Urothelium cell line (cell line): ENCODE measurements around the gene OSBP.
"Not testable (repeated sequence)": the region's sequence is repeated elsewhere in the genome, so short reads cannot be mapped to it uniquely, and the experiment has no call there.

Experiments used
- DNase-seq: peaks from one replicate; pipeline ENCODE4 v3.0.0; 2011; ENCODE audit warnings: low spot score, mixed read lengths
- FAIRE-seq: peaks from 2 replicates; lab custom pipeline; 2011; peaks lifted over from hg19 to GRCh38; lab: Jason Lieb, UNC

The OSBP gene, protein sequence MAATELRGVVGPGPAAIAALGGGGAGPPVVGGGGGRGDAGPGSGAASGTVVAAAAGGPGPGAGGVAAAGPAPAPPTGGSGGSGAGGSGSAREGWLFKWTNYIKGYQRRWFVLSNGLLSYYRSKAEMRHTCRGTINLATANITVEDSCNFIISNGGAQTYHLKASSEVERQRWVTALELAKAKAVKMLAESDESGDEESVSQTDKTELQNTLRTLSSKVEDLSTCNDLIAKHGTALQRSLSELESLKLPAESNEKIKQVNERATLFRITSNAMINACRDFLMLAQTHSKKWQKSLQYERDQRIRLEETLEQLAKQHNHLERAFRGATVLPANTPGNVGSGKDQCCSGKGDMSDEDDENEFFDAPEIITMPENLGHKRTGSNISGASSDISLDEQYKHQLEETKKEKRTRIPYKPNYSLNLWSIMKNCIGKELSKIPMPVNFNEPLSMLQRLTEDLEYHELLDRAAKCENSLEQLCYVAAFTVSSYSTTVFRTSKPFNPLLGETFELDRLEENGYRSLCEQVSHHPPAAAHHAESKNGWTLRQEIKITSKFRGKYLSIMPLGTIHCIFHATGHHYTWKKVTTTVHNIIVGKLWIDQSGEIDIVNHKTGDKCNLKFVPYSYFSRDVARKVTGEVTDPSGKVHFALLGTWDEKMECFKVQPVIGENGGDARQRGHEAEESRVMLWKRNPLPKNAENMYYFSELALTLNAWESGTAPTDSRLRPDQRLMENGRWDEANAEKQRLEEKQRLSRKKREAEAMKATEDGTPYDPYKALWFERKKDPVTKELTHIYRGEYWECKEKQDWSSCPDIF

DNA sequence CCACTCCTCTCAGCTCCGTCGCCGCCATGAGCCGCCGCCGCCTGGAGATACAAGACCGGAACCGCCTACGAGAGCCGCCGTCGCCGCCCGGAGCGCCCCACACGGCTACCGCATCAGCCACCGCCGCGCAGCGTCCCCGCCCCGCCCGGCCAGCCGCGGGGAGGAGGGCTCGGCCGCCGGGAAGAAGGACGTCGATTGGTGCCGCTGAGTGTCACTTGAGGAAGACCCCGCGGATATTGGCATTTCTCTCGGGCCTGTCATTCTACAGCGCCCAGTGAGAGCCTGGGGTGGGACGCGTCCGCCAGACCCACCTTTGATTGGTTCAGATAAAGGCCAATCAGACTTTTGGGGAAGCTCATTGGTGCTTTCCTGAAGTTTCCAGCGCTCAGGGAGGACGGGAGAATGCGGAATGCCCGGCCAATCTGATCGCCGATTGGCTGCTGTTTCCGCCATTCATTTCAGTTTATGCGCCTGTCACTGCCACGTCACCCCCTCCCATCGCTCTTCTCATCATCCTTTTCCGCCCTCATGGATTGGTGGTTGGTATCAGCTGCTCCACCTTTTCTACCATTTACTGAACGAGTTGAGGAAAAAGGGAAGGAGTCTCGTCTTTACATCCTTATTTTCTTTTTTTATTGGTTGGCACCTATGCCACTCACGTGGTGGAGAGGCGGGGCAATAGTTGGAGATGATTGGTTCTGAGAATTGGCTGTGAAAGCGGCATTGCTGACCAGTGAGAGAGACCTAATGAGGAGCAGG is at the start of gene OSBP:
Gene OSBP, minus strand, starts transcription at position 138 of the 759 bp plus-strand sequence. Its CDS starts 110 bp downstream, at position 28.
- FAIRE-seq (peak; percentile 85), DNase-seq (peak; percentile 98)

DNA sequence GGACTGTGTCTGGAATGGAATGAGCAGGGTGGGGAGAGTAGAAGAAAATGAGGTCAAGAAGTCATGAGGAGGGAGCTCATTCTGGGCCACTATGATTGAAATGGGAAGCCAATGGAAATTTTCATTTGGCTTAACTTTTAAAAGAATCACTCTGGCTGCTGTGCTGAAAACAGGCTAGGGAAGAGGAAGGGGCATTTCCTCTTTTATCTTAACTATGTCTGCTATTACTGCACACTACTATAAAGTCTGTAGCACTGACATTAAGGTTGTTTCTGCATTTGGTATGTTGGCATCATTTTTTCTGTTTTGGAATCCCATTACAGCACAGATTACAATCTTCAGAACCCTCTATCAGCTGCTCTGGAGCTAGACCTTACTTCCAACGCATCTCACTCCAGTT is 45.0 kb upstream of the OSBP start:
- no peak for DNase-seq
- FAIRE-seq, result no peak

DNA sequence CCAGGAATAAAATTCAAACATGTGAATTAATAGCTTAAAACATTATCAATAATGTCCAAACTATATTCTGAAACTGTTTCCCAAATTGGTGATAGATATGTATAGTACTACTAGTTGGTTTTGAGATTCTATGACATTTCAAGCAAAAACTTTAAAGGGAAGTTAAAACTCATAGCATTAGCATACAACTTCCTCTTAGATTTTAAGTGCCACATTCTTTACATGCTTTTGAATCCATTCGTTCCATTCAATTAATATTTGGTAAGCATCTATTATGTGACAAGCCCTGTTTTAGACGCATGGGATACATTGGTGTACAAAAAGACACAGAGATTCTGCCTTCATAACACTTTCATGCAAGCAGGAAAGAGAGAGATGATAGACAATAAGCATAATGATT is 44.4 kb upstream of the OSBP start:
- FAIRE-seq, result no peak
- no peak for DNase-seq

DNA sequence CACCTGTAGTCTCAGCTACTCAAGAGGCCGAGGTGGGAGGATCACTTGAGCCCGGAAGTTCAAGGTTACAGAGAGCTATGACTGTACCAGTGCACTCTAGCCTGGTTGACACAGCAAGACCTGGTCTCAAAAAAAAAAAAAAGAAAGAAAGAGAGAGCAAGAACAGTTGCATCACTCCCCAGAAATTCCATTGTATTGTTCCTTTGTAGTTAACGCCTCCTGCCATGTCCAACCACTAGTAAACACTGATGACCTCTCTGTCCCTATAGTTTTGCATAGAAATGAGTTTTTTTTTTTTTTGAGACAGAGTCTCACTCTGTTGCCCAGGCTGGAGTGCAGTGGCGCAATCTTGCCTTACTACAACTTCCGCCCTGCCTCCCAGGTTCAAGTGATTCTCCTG is 42.5 kb upstream of the OSBP start:
- no peak for FAIRE-seq
- no peak for DNase-seq

DNA sequence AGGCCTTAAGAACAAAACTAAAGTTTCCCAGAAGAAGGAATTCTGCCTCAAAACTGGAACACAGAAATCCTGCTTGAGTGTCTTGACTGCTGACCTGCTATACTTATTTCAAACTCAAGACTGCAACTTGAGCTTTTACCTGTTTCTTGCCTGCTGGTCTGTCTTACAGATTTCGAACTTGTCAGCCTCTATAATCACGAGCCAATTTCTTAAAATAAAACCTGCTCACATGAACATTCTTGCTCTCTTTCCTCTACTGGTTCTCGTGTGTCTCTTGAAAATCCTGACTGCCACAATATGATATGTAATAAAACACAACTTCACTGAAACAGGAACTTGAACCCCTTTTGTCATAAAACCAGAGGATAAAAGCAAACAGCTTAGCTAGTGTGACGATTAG is 39.3 kb upstream of the OSBP start:
- FAIRE-seq (no peak), DNase-seq (no peak)

DNA sequence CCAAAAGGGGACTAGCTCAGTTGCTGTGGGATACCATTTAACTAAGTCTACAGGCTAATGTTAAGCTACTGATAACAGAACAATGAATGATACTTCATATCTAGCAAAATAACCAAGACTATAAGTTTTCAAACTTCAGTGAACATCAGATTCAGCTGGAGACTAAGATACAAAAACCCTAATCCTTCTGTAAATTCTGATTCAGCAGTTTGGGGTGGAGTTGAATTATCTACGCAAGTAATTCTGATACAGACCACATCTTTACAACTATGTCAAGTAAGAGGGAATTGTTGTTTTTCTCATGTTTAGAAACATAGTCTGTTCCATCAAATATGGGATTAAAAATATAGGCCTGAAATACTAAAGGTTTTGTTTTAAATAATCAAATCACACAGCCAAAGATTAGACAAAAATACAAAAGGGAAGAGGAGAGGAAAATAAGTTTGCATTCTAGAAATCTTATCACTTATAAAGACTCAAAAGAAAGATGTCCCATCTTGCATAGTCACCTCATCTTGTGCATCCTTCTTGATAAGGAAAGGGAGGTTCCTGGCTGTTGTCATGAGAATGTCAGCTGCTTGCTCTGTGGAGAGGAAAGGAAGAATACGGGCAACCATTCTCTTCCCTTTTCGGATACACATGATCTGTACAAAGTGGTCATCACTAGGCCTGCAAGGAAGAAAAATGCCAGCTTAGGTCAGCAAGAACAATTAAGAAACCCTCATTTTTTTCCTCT is 31.8 kb upstream of the OSBP start:
- FAIRE-seq, result no peak
- no peak for DNase-seq

DNA sequence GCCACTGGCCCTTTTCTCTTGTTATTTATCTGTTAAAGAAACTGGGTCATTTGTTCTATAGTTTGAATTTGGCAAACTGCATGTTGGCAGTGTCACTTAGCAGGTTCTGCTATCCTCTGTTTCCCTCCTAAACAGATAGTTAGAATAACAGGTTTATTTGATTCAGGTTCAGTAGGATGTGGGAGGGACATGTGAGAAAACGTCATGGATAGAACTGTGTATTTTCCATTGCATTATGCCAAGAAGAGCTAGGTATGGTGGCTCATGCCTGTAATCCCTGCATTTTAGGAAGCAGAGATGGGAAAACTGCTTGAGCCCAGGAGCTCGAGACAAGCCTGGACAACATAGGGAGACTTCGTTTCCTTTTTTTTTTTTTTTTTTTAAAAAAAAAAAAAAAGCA is 29.0 kb upstream of the OSBP start:
- DNase-seq, result no peak
- no peak for FAIRE-seq

DNA sequence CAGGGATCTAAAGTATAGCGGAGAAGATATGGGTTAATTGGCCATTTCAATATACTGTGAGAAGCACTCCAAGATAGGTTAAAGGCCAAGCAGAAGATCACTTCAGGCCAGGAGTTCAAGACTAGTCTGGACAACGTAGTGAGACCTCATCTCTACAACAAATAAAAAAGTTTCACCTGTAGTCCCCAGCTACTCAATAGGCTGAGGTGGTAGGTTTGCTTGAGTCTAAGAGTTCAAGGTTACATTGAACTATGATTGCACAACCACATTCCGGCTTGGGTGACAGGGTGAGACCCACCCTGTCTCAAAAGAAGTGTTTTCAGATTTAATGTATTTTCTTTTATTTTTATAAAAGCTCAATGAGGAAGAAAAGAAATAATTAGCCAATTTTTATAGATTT is 27.8 kb upstream of the OSBP start:
- FAIRE-seq, result no peak
- no peak for DNase-seq

DNA sequence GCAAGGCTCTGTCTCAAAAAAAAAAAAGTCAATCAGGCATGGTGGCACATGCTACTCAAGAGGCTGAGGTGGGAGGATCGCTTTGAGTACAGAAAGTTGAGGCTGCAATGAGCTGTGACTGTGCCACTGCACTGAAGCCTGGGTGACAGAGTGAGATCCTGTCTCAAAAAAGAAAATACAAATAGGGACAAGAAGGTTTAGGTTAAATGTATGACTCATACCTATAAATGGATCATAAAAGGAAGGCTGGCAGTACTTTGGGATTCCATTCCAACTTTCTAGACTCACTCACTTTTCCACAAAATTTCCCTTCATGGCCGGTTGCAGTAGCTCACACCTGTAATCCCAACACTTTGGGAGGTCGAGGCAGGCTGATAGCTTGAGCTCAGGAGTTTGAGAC is 25.6 kb upstream of the OSBP start:
- no peak for FAIRE-seq

DNA sequence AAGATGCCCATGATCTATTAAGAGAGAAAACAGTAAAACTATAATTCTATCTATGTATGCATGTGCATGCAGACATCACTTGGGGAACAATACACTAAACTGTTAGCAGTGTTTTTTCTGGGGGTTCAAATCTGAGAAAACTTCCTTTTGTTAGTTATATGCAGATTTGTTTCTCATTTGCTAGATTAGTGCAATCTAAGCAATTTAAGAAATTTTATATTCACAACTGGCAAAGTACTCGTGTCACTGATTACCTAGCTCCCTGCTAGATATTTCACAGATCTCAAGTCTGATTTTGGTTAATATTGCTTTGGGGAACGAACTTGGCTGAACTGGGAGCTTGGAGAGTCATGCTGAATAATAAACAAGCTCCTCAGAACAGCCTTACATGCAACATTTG is 14.9 kb upstream of the OSBP start:
- FAIRE-seq (no peak), DNase-seq (no peak)

More for the DNA sequence above, 25.6 kb upstream of the OSBP start:
- DNase-seq, result no peak

DNA sequence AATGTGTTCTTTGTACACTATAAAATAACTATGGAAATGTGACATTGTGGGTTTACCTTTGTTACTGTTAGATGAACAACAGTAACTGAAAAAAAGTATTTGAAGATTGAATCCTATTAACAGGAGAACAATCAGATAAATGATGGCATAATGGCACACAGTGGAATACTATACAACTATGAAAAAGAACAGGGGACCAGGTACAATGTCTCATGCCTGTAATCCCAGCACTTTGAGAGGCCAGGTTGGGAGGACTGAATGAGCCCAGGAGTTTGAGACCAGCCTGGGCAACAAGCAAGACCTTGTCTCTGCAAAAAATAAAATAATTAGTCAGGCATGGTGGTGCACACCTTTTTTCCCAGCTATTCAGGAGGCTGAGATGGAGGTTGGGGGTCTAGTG is 14.4 kb upstream of the OSBP start:
- DNase-seq, result no peak
- FAIRE-seq, result no peak

DNA sequence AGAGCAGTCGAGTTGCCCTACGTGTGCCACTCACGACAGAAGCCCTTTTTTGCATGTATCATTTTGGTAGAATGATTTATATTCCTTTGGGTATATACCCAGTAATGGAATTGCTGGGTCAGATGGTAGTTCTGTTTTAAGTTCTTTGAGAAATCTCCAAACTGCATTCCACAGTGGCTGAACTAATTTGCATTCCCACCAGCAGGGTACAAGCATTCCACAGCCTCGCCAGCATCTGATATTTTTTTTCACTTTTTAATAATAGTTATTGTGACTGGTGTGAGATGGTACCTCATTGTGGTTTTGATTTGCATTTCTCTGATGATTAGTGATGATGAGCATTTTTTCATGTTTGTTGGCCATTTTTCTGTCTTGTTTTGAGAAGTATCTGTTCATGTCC is 11.4 kb upstream of the OSBP start:
- not testable (repeated sequence) for FAIRE-seq, DNase-seq

DNA sequence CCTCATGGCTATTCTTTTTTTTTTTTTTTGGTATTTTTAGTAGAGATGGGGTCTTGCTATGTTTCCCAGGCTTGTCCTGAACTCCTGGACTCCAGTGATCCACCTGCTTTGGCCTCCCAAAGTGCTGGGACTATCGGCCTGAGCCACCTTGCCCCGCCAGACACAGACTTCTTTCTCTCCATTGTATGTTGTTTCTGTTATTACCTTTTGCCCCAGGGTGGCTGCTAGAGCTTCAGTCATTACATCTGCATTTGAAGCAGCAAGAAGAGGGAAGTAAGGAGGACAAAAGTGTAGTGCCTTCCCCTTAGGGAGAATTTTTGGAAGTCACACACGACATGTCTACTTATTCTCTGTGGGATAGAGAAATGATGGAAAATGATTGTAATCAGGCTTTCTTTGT is 10.1 kb upstream of the OSBP start:
- DNase-seq, result no peak
- no peak for FAIRE-seq

DNA sequence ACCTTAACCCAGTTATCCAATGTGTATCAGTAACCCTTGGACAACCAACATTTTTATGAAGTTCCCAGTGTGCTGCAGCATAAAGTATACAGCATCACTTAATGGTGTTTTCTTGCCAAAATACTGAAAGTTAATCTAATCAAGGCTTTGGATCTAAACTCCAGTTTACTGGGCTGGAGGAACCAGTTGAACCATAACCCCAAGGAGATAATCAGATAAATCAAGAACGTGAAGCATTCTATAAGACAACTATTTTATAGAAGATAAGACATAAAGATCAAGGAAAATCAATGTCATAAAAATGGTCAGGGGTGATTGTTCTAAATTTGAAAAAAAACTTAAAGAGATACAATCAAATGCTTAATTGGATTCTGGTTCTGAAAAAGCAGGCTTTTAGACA is 2.3 kb upstream of the OSBP start:
- no peak for FAIRE-seq
- no peak for DNase-seq

DNA sequence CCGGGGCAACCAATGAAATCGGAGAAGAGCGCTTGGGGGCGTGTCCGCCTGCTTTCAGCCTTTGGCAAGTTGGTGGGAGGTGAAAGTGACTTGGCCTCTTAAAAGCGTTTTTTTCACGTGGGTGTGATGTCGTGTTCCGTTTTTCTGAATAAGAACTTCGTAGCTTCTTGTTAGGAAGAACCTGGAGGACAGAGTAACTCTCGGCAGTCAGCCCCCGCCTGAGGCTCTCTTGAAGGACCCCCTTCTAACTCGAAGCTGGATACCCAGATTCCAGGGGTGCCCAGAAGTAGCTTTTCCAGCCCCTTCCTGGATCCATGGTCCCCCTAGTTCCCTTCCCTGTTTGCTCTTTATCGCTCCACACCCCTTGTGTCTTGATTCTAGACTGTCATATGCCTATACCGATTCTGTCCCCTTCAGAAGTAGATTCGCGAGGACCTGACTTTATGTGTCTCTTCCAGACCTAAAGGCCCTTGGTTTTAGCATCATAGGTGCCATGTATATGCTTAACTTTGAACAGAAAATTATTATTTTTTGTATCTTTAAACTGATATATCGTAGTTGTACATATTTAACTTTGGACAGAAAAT is 915 bp upstream of the OSBP start:
- peak; percentile 6 for DNase-seq
- no peak for FAIRE-seq

DNA sequence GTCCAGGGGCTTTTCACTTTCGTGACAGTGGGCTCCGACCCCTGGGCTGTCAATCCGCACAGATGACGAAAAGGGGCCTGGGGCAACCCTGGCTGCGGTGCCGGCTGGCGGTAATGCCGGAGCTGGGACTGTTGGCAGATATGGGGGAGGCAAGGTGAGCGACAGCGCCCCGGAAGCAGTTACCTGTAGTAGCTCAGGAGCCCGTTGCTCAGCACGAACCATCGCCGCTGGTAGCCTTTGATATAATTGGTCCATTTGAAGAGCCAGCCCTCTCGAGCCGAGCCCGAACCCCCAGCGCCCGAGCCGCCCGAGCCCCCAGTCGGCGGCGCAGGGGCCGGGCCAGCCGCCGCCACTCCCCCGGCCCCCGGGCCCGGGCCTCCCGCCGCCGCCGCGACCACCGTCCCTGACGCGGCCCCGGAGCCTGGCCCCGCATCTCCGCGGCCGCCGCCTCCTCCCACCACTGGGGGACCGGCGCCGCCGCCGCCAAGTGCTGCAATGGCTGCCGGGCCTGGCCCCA is 396 bp downstream of the OSBP start:
- peak; percentile 29 for DNase-seq
- no peak for FAIRE-seq

DNA sequence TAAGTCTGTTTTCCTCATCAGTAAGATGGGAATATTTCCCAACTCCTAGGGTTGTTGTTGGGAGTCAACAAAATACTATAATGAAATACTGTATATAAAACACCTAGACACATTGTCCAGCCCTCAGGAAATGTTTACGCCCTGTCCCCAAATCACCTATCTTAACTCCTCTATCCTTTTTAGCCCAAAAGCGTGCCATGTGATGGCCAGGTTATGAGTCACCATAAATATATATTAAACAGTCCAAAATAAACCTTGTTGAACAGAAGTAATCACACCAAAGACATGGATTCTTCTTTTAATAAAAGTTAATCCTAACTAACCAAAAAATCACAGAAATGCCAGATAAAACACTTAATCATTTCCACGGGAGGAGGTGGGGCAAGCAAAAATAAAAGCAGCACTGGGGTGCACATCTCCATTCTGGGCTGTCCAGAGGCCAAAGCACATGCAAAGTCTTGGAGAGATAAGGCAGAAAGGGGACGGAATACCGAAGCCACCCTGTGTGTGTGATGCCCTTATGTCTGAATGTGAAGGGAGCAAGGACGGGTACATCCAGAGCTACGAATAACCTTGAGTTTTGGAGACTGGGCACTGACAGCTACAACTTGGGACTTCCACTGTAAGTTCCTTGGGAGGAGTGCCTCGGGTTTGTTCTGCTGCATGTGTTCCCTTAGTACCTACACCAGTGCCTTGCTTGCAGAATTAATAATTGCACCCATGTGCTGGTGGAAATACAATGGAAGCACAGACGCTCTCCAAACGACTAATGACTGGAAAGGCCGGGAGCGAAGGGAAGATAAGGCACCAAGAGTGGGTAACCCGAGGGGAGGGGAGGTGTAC is 1.1 kb downstream of the OSBP start:
- no peak for FAIRE-seq
- DNase-seq, result no peak

DNA sequence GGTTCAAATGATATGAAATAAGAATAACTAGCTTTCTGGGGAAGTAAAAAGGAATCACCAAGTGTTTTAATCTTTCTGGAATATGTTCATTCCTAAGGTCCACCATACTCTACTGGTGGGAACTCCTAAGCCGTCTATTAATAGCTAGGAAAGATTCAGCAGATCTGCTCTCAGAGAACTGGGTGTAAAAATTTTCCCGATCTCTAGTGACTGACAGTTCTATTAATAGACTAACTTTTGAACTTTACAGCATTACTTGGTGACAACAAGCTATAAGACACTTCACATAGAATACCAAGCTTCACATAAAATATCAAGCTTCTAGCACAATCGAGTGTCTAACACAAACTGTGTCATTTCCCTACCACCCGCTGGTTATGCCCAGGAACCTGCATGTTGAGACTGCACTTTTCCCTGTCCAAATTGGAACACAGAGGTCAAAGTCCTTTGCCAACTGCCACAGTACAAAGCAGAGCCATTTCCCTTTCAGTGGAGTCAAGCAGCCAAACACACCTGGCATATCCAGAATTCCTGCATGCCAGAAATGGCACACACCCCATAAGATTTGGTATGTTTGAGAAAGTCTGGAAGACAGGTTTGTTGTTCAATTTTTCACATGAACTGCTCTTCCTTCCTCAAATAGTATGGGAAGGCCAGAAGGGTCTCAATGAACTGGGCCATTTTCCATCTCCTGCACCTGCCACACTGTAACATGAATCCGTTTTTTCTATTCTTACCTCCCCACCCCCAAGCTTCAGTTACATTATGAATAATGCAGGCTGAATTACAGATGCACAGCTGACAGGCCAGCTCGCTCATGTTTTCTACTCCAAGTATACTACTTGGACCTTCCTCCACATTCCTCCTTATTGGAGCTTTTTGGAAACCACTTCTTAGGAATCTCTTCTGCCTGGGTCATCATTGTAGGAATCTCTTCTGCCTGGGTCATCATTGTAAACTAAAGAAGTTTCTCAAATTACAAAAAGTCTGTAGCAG is 3.7 kb downstream of the OSBP start:
- FAIRE-seq (no peak), DNase-seq (no peak)
